Measurements from ENCODE around the gene TBC1D25. TPM values are rescaled to one million over a fixed set of nuclear protein-coding genes. Genes with fewer than 3 reads are reported as not detected.

TBC1D25 gene
- total RNA-seq, 1 donor from 2014 or later = 3.9 TPM

- Histone ChIP-seq H3K4me3 (ENCODE audit: low read depth, low read length) (peak overlapping the region; percentile 67), H3K27me3 (ENCODE audit: control insufficient read depth, insufficient read depth, low read length) (no peaks in the 10 kb centered on the region), H3K36me3 (ENCODE audit: control insufficient read depth, insufficient read depth, low read length) (peaks cover 25% of the 10 kb centered on the region)
- no peak for DNase-seq (ENCODE audit: low read depth)
- no peak for FAIRE-seq
- TF ChIP-seq CTCF (IDR thresholded peaks at IDR 0.05; ENCODE audit: insufficient read depth, low read length, severe bottlenecking) = no peak
Observed at GRCh38 chrX:48598614-48599013, 59.1 kb downstream of the TBC1D25 start.

- FAIRE-seq (no peak), DNase-seq (ENCODE audit: low read depth) (no peak)
- Histone ChIP-seq H3K27me3 (ENCODE audit: control insufficient read depth, insufficient read depth, low read length) (no peaks in the 10 kb centered on the region), H3K4me3 (ENCODE audit: low read depth, low read length) (no peak overlapping the region), H3K36me3 (ENCODE audit: control insufficient read depth, insufficient read depth, low read length) (peaks cover 26% of the 10 kb centered on the region)
- TF ChIP-seq CTCF (IDR thresholded peaks at IDR 0.05; ENCODE audit: insufficient read depth, low read length, severe bottlenecking) = no peak
Observed at GRCh38 chrX:48599341-48599740, 59.8 kb downstream of the TBC1D25 start.

- H3K36me3 ChIP-seq (ENCODE audit: control insufficient read depth, insufficient read depth, low read length) = peaks cover 28% of the 10 kb centered on the region
- no peak for FAIRE-seq
- no peak for TF ChIP-seq CTCF (IDR thresholded peaks at IDR 0.05; ENCODE audit: insufficient read depth, low read length, severe bottlenecking)
Observed at GRCh38 chrX:48600226-48600625, 60.7 kb downstream of the TBC1D25 start.

GRCh38 chrX:48601741-48602394 is 62.4 kb downstream of the TBC1D25 start:
- Histone ChIP-seq H3K4me3 (ENCODE audit: low read depth, low read length) (no peak overlapping the region), H3K36me3 (ENCODE audit: control insufficient read depth, insufficient read depth, low read length) (peaks cover 28% of the 10 kb centered on the region), H3K27me3 (ENCODE audit: control insufficient read depth, insufficient read depth, low read length) (no peaks in the 10 kb centered on the region)
- DNase-seq (ENCODE audit: low read depth) = no peak
- TF ChIP-seq CTCF (IDR thresholded peaks at IDR 0.05; ENCODE audit: insufficient read depth, low read length, severe bottlenecking) = no peak
- FAIRE-seq = no peak

More at GRCh38 chrX:48600226-48600625, 60.7 kb downstream of the TBC1D25 start:
- DNase-seq (ENCODE audit: low read depth) = no peak
- Histone ChIP-seq H3K4me3 (ENCODE audit: low read depth, low read length) (no peak overlapping the region), H3K27me3 (ENCODE audit: control insufficient read depth, insufficient read depth, low read length) (no peaks in the 10 kb centered on the region)

- no peak for FAIRE-seq
- no peak for DNase-seq (ENCODE audit: low read depth)
- TF ChIP-seq CTCF (IDR thresholded peaks at IDR 0.05; ENCODE audit: insufficient read depth, low read length, severe bottlenecking) = no peak
Observed at GRCh38 chrX:48604701-48605100, 65.2 kb downstream of the TBC1D25 start.

GRCh38 chrX:48606091-48606490 is 66.6 kb downstream of the TBC1D25 start:
- H3K4me3 ChIP-seq (ENCODE audit: low read depth, low read length) = no peak overlapping the region
- TF ChIP-seq CTCF (IDR thresholded peaks at IDR 0.05; ENCODE audit: insufficient read depth, low read length, severe bottlenecking) = peak; percentile 18
- no peak for FAIRE-seq
- no peaks in the 10 kb centered on the region for H3K27me3 ChIP-seq (ENCODE audit: control insufficient read depth, insufficient read depth, low read length)
- no peak for DNase-seq (ENCODE audit: low read depth)
- H3K36me3 ChIP-seq (ENCODE audit: control insufficient read depth, insufficient read depth, low read length) = peaks cover 15% of the 10 kb centered on the region

More at GRCh38 chrX:48604701-48605100, 65.2 kb downstream of the TBC1D25 start:
- no peak overlapping the region for H3K4me3 ChIP-seq (ENCODE audit: low read depth, low read length)
- H3K27me3 ChIP-seq (ENCODE audit: control insufficient read depth, insufficient read depth, low read length) = no peaks in the 10 kb centered on the region
- peaks cover 20% of the 10 kb centered on the region for H3K36me3 ChIP-seq (ENCODE audit: control insufficient read depth, insufficient read depth, low read length)
